GM23338 (cell line): Measurements from ENCODE around the gene TMCC1. TPM values are rescaled to one million over a fixed set of nuclear protein-coding genes. Genes with fewer than 3 reads are reported as not detected.

Experiments used
- ATAC-seq: fragments of 200-7000 bp; cut with Tn5 transposase; 3 replicates; pipeline ENCODE4 v1.9.1; 2020
- DNase-seq: peaks from one replicate; pipeline ENCODE4 v3.0.0-alpha.2; 2015; ENCODE audit warnings: low spot score
- H2AFZ ChIP-seq: fragments of 200-600 bp; sonication (generic); 2 replicates; pipeline ENCODE4 v1.8.0; 2016; ENCODE audit warnings: antibody characterized with exemption, mild to moderate bottlenecking, moderate library complexity
- H3F3A ChIP-seq: fragments of 200-600 bp; sonication (generic); replicated peaks from 2 replicates; pipeline ENCODE4 v1.8.0; 2017; ENCODE audit warnings: antibody characterized with exemption, mixed run types, low read depth
- H3K27ac ChIP-seq: fragments of 200-600 bp; sonication (generic); 2 replicates; pipeline ENCODE4 v1.6.1; 2016; ENCODE audit warnings: low read depth
- H3K27me3 ChIP-seq: fragments of 200-600 bp; sonication (generic); 2 replicates; pipeline ENCODE4 v1.8.0; 2016; ENCODE audit warnings: mild to moderate bottlenecking, mixed run types, moderate library complexity; ENCODE audit not compliant: insufficient read depth
- H3K36me3 ChIP-seq: fragments of 200-600 bp; sonication (generic); 2 replicates; pipeline ENCODE4 v1.8.0; 2016; ENCODE audit warnings: mild to moderate bottlenecking; ENCODE audit not compliant: insufficient read depth
- H3K4me1 ChIP-seq: fragments of 200-600 bp; sonication (generic); 2 replicates; pipeline ENCODE4 v1.8.0; 2016; ENCODE audit warnings: mild to moderate bottlenecking, moderate library complexity; ENCODE audit not compliant: insufficient read depth
- H3K4me2 ChIP-seq: fragments of 200-600 bp; sonication (generic); 2 replicates; pipeline ENCODE4 v1.7.1; 2017; ENCODE audit warnings: mixed run types
- H3K4me3 ChIP-seq: fragments of 200-600 bp; sonication (generic); 2 replicates; pipeline ENCODE4 v1.6.1; 2016; ENCODE audit warnings: mixed run types
- H3K79me2 ChIP-seq: fragments of 200-600 bp; sonication (generic); replicated peaks from 2 replicates; pipeline ENCODE4 v1.8.0; 2017; ENCODE audit warnings: mild to moderate bottlenecking; ENCODE audit not compliant: insufficient read depth
- H3K9me2 ChIP-seq: fragments of 200-600 bp; sonication (generic); 2 replicates; pipeline ENCODE4 v1.8.0; 2017; ENCODE audit not compliant: insufficient read depth
- H4K20me1 ChIP-seq: fragments of 200-600 bp; sonication (generic); replicated peaks from 2 replicates; pipeline ENCODE4 v1.8.0; 2017; ENCODE audit warnings: mild to moderate bottlenecking; ENCODE audit not compliant: insufficient read depth
- H3K27ac Mint-ChIP-seq: 2 replicates; pipeline ENCODE4 v1.8.0; 2020; ENCODE audit warnings: inconsistent platforms, mild to moderate bottlenecking, moderate library complexity, mixed read lengths
- H3K27me3 Mint-ChIP-seq: 3 replicates; pipeline ENCODE4 v1.8.0; 2022; ENCODE audit warnings: low read depth, mild to moderate bottlenecking, moderate library complexity, mixed read lengths, inconsistent platforms; ENCODE audit not compliant: insufficient read depth, poor library complexity
- H3K36me3 Mint-ChIP-seq: 3 replicates; pipeline ENCODE4 v1.8.0; 2021; ENCODE audit warnings: low read depth, mild to moderate bottlenecking, inconsistent platforms, moderate library complexity, mixed read lengths
- H3K4me1 Mint-ChIP-seq: 3 replicates; pipeline ENCODE4 v1.8.0; 2020; ENCODE audit warnings: mild to moderate bottlenecking, inconsistent platforms, mixed read lengths
- H3K4me3 Mint-ChIP-seq: 3 replicates; pipeline ENCODE4 v1.8.0; 2021; ENCODE audit warnings: moderate library complexity, mild to moderate bottlenecking, inconsistent platforms, mixed read lengths
- H3K9me3 Mint-ChIP-seq: 3 replicates; pipeline ENCODE4 v1.8.0; 2020; ENCODE audit warnings: moderate library complexity, mild to moderate bottlenecking, inconsistent platforms, mixed read lengths
- CREB1 ChIP-seq: fragments of 250-450 bp; sonication (Bioruptor Pico); IDR thresholded peaks from 2 replicates; pipeline ENCODE4 v1.5.0; 2020; ENCODE audit warnings: low read depth, mild to moderate bottlenecking, moderate library complexity
- ETS1 ChIP-seq: IDR thresholded peaks from 2 replicates; pipeline ENCODE4 v1.6.1; 2016; ENCODE audit warnings: antibody characterized with exemption
- EZH2 ChIP-seq: fragments of 200-600 bp; sonication (generic); IDR thresholded peaks from one replicate; pipeline ENCODE4 v1.8.0; 2017; ENCODE audit warnings: antibody characterized with exemption, mild to moderate bottlenecking, low read depth; ENCODE audit not compliant: unreplicated experiment
- EZH2phosphoT487 ChIP-seq: fragments of 200-600 bp; sonication (generic); IDR thresholded peaks from one replicate; pipeline ENCODE4 v1.8.1; 2018; ENCODE audit warnings: antibody characterized with exemption; ENCODE audit not compliant: unreplicated experiment
- JUNB ChIP-seq: IDR thresholded peaks from one replicate; pipeline ENCODE4 v1.6.1; 2016; ENCODE audit warnings: antibody characterized with exemption; ENCODE audit not compliant: unreplicated experiment
- NANOG ChIP-seq: IDR thresholded peaks from 2 replicates; pipeline ENCODE4 v1.6.1; 2016; ENCODE audit warnings: antibody characterized with exemption, borderline replicate concordance
- POLR2AphosphoS5 ChIP-seq: IDR thresholded peaks from 2 replicates; pipeline ENCODE4 v1.6.1; 2016; ENCODE audit warnings: antibody characterized with exemption, low read depth
- STAT1 ChIP-seq: IDR thresholded peaks from one replicate; pipeline ENCODE4 v1.6.1; 2016; ENCODE audit warnings: antibody characterized with exemption; ENCODE audit not compliant: unreplicated experiment
- ZNF114 ChIP-seq: fragments of 250-450 bp; sonication (Bioruptor Pico); IDR thresholded peaks from 2 replicates; pipeline ENCODE4 v1.5.0; 2020; ENCODE audit warnings: mild to moderate bottlenecking, moderate library complexity
- ZNF331 ChIP-seq: fragments of 250-450 bp; sonication (Bioruptor Pico); IDR thresholded peaks from 2 replicates; pipeline ENCODE4 v1.5.0; 2020; ENCODE audit warnings: low read depth, mild to moderate bottlenecking, moderate library complexity
- ZNF462 ChIP-seq: fragments of 250-450 bp; sonication (Bioruptor Pico); IDR thresholded peaks from 2 replicates; pipeline ENCODE4 v1.5.0; 2020; ENCODE audit warnings: mild to moderate bottlenecking, moderate library complexity
- polyA plus RNA-seq: library from polyadenylated mRNA; unstranded; fragments of >200 nt; fragmentation: Nextera tagmentation; extraction: Ambion mirVana; gene quantifications from 2 replicates; pipeline ENCODE4 v1.2.1, GENCODE V29; 2016
- total RNA-seq: library from RNA; depleted of rRNA; stranded (reverse); fragments of >200 nt; shearing (Covaris generic); gene quantifications from 2 replicates; pipeline ENCODE4 v1.2.3, GENCODE V29; 2014
- TF ChIP-seq, protein P1 (sequence below), 2 experiments: fragments of 200-600 bp in 1 of 2; sonication (generic) in 1 of 2; conservative IDR thresholded peaks; 2 replicates each; pipeline versions ENCODE4 v1.5.1 to v1.6.1; 2016 to 2017; ENCODE audit warnings: antibody characterized with exemption in 2 of 2, low read depth in 2 of 2, mild to moderate bottlenecking in 2 of 2, moderate library complexity in 1 of 2
- TF ChIP-seq, protein P2 (sequence below): IDR thresholded peaks from one replicate; pipeline ENCODE4 v1.6.1; 2018; ENCODE audit warnings: antibody characterized with exemption; ENCODE audit not compliant: unreplicated experiment

TMCC1 gene
- total and polyA plus RNA-seq, 2 experiments from 2014 or later: 8.2 to 18.4 TPM

- Mint-ChIP-seq H3K4me3 (no peak overlapping the region), H3K27me3 (no peaks in the 10 kb centered on the region), H3K9me3 (no peaks in the 10 kb centered on the region), H3K36me3 (peaks cover under 1% of the 10 kb centered on the region; the same call in 2 of the 3 replicates), H3K4me1 (peaks cover 21% of the 10 kb centered on the region), H3K27ac (no peak overlapping the region)
- H3K4me3 ChIP-seq: no peak overlapping the region
- H3K79me2 ChIP-seq: 0 out of 2 replicates have a peak, but pooled peaks cover 2% of the 10 kb centered on the region
- no peaks in the 10 kb centered on the region for H3K36me3 ChIP-seq
- DNase-seq (no peak), ATAC-seq (no peak)
- no peak overlapping the region for H3K4me2 ChIP-seq
- no peak overlapping the region for H2AFZ ChIP-seq
- TF ChIP-seq ZNF462 (CRISPR knock-in tag): no peak
- no peak for TF ChIP-seq ZNF114 (CRISPR knock-in tag)
- no peak for TF ChIP-seq POLR2AphosphoS5
- no peak for TF ChIP-seq ZNF331 (CRISPR knock-in tag)
- no peak for TF ChIP-seq EZH2
- TF ChIP-seq EZH2phosphoT487: no peak
- no peak for TF ChIP-seq STAT1
- no peak for TF ChIP-seq NANOG
- no peak for TF ChIP-seq CREB1 (CRISPR knock-in tag)
- TF ChIP-seq, protein P1, sequence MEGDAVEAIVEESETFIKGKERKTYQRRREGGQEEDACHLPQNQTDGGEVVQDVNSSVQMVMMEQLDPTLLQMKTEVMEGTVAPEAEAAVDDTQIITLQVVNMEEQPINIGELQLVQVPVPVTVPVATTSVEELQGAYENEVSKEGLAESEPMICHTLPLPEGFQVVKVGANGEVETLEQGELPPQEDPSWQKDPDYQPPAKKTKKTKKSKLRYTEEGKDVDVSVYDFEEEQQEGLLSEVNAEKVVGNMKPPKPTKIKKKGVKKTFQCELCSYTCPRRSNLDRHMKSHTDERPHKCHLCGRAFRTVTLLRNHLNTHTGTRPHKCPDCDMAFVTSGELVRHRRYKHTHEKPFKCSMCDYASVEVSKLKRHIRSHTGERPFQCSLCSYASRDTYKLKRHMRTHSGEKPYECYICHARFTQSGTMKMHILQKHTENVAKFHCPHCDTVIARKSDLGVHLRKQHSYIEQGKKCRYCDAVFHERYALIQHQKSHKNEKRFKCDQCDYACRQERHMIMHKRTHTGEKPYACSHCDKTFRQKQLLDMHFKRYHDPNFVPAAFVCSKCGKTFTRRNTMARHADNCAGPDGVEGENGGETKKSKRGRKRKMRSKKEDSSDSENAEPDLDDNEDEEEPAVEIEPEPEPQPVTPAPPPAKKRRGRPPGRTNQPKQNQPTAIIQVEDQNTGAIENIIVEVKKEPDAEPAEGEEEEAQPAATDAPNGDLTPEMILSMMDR (conservative IDR thresholded peaks at IDR 0.05; ENCODE audit: low read depth in 2 of 2): no peak
- TF ChIP-seq, protein P2, sequence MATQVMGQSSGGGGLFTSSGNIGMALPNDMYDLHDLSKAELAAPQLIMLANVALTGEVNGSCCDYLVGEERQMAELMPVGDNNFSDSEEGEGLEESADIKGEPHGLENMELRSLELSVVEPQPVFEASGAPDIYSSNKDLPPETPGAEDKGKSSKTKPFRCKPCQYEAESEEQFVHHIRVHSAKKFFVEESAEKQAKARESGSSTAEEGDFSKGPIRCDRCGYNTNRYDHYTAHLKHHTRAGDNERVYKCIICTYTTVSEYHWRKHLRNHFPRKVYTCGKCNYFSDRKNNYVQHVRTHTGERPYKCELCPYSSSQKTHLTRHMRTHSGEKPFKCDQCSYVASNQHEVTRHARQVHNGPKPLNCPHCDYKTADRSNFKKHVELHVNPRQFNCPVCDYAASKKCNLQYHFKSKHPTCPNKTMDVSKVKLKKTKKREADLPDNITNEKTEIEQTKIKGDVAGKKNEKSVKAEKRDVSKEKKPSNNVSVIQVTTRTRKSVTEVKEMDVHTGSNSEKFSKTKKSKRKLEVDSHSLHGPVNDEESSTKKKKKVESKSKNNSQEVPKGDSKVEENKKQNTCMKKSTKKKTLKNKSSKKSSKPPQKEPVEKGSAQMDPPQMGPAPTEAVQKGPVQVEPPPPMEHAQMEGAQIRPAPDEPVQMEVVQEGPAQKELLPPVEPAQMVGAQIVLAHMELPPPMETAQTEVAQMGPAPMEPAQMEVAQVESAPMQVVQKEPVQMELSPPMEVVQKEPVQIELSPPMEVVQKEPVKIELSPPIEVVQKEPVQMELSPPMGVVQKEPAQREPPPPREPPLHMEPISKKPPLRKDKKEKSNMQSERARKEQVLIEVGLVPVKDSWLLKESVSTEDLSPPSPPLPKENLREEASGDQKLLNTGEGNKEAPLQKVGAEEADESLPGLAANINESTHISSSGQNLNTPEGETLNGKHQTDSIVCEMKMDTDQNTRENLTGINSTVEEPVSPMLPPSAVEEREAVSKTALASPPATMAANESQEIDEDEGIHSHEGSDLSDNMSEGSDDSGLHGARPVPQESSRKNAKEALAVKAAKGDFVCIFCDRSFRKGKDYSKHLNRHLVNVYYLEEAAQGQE: no peak
- TF ChIP-seq ETS1: no peak
- TF ChIP-seq JUNB: no peak
- H3K27ac ChIP-seq: 0 out of 2 replicates have a peak overlapping the region, but pooled peaks have one; percentile 12
- H3K27me3 ChIP-seq: no peaks in the 10 kb centered on the region
- no peaks in the 10 kb centered on the region for H4K20me1 ChIP-seq
- no peaks in the 10 kb centered on the region for H3F3A ChIP-seq
- H3K9me2 ChIP-seq: no peaks in the 10 kb centered on the region
- no peaks in the 10 kb centered on the region for H3K4me1 ChIP-seq
These were observed 228.3 kb downstream of the TMCC1 start for GRCh38 chr3:129665024-129665768.
